HG03045 (cell line): ENCODE results near the gene MLANA.

ENCODE experiments used
- ATAC-seq: cut with Tn5 transposase; IDR thresholded peaks from one replicate; pipeline ENCODE4 v1.9.1; 2021; ENCODE audit warnings: mild to moderate bottlenecking, moderate library complexity; ENCODE audit not compliant: unreplicated experiment

Gene MLANA

DNA sequence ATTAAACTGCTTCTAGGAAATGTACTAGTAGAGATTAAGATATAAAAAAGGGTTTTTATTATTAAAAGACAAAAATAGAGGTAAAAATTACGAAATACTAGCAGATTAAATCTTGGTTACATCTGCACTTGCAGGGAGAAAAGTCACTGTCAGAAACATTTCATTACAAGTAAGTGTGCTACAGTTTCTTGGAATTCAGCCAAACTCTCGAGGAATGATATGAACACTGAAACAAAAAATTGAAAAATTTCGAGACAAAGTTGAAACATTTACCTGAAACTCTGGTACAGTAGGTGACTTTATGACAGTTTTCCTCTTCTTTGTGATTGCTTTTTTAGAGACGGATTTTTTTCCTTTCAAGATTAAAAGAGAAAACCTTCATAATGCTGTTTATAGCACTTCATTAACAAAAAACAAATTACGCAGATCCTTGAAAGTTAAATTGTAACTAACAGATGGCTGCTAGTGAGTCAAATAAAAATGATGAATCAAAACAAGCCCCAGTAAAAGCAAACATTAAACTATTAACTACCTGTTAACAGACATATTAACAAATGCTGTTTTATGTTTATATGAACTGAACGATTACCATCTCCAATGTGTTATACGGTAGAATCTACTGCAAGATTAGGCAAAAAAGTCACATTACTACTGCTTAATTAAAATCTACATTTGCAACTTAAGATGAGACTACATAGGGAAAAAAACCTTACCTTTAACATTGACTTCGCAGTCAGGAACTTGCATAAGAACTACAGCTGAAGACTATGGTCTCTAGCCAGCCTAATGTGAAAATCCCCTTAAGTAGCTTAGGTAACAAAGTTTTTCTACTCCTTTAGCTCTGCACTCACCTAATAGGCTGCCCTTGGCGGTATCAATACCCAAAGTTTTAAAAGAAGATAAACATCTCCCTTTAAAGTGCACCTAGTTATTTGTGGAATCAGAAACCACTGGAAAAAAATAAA is 63.3 kb downstream of the MLANA start:
- no peak for ATAC-seq

DNA sequence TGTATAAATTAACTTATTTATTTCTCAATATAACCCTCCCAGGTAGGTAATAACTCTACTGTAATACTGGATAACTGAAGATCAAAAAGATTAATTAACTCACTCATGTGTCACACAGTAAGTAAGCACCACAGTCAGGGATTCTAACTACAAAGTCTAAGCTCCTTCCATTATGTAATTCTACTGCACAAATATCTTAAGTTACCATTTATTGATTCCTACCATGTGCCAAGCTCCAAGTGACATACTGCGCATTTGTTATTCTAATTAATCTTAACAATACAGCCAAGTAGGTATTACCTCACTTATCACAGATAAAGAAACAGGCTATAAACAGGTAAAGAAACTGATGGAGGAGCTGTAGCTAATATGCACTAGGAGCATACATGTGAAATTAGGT is 66.5 kb downstream of the MLANA start:
- no peak for ATAC-seq

DNA sequence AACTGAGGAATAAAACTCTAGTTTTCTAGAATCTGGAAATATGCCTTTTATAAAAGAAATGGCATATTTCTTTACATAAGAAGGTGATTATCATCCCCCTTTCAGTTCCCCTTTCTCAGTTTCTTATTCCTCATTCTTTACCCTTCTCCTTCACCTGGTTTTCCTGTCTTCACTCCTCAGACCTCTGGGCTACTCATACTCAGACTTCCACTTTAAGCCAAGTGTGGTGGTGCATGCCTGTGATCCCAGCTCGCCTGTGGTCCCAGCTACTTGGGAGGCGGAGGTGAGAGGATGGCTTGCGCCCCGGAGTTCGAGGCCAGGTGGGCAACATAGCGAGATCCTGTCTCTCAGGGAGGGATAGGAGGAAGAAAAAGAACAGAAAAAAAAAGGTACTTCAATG is 67.6 kb downstream of the MLANA start:
- ATAC-seq: no peak
